GM19351 (cell line): ENCODE measurements around the gene HSD17B2.

Experiments
- ATAC-seq: cut with Tn5 transposase; IDR thresholded peaks from one replicate; pipeline ENCODE4 v1.9.1; 2021; ENCODE audit warnings: mild to moderate bottlenecking, moderate library complexity; ENCODE audit not compliant: unreplicated experiment

HSD17B2 gene

GRCh38 chr16:82047374-82047773 is 12.3 kb downstream of the HSD17B2 start:
- no peak for ATAC-seq

- no peak for ATAC-seq
Measured at GRCh38 chr16:82047787-82048186, 12.7 kb downstream of the HSD17B2 start.

- ATAC-seq: no peak
Measured at GRCh38 chr16:82049484-82049883, 14.4 kb downstream of the HSD17B2 start.

DNA sequence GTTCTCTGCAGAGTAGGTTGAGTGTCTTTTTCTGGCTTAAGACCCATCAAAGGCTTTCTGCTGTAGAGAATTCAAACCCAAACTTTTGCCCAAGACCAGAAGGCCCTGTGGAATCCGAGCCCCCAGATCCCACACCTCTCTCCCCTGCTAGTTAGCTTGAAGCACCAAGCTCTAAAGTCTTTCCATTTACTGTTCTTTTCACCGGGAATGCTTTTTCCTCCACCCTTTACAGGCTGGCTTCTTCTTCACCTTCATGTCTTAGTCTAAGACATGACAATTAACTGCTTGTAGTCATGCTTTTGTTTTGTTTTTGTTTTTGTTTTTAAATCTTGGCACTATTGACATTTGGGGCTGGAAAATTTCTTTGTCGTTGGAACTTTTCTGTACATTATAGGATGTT is 15.5 kb downstream of the HSD17B2 start:
- no peak for ATAC-seq

DNA sequence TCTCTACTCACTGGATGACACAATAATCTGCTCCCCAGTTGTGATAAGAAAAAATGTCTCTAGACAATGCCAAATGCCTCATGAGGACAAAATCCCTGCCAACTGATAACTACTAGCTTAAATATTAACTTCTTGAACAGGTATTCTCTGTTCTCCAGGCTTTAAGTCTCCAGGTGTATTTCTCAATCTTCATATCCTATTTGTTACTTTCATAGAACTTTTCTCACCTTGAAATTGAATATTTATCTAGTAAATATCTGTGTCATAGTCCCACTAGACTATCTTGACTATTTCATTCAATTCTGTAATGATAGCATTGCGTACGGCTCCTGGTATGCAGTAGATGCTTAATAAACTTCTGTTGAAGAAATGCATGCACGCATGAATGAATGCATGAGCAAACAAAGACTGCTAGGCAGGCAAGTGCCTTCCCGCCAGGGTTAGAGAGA is 15.9 kb downstream of the HSD17B2 start:
- no peak for ATAC-seq

GRCh38 chr16:82051656-82052055 is 16.6 kb downstream of the HSD17B2 start:
- no peak for ATAC-seq

- ATAC-seq: no peak
Measured at GRCh38 chr16:82055117-82055516, 20.1 kb downstream of the HSD17B2 start.

DNA sequence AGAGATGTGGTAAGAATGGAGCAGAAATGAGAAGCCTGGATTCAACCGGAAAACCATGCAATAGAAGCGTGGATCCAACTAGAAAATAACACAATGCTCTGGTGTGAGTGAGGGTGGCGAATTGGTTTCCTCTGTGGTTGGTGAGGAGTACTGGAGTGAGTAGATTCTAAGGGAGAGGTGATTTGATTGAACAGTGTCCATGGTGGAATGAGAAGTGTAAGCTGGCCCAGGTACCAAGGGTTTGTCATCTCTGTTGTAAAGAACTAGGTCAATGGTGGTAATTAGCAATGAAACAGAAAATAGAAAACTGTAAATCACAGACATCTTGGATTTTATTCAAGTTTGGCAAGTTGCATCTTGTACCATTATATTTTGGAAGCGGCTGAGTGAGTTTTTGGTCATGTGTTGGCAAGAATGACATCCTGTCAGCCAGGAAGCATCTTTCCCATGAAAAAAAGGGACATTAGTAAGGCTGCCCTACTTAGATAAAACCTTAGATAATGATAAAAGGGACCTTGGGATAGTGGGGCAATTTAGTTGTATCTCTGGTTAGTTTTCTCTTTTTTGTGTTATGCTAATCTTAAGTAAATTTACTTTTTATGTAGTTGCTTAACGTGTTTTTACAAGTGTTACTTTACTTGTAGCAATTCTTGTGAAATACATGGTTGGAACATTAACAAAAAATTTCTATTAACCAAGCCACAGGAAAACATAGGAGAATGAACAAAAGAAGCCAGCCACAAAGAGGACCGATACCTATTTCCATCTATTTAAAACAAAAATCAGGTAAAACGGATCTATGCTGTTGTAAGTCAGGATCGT is 20.9 kb downstream of the HSD17B2 start:
- no peak for ATAC-seq

- no peak for ATAC-seq
Measured at GRCh38 chr16:82056550-82056896, 21.5 kb downstream of the HSD17B2 start.

DNA sequence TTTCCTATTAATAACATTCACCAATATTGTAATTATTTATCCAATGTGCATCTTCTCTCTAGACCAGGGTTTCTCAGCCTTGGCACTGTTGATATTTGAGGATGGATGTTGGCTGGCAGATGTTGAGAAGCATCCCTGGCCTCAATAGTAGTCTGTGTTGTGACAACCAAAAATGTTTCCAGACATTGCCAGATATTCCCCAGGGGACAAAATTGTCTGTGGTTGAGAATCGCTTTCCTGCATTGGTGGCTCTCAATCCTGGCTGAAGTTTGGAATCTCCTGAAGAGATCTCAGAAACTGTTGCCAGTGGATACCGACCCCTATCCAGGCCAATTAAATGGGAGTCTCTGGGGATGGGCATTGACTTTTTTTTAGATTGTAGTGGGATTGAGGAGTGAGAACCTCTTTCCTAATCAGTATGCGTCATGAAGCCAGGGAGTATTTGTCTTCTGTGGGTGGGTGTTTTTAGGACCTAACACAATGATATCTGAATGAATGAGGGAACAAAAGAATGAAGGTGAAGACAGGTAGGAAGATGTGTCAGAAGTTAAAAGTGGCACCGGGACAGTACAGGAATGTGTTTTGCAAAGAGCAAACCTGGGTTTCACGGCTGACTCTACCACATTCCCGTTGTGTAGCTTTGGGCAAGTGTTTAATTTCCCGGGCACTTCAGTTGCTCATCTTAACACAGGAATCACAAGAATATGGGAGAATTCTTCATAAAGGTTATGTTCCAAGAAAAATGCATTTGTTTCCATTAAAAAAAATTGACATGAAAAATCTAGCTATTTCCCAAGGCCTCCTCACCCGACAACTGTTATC is 24.3 kb downstream of the HSD17B2 start:
- no peak for ATAC-seq

DNA sequence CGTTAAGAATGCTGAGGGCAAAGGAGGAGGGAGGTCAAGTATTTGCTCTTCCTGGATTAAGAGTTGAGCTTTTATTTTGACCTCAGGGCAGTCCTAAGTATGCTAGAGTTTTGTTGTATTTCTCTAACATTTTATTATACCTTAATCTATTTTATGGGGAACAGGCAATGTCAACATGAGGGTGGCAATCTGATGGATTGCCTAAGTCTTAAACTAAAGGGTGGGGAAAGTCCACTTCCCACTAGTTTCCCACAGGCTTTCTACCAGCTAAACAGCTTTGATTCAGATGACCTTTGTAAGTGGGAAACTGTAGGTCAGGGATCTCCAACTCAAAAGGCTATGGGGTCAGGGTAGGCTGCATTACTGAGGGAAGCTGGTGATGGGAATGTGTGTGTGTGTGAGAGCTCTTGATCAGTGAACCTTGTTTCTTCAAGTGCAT is 24.9 kb downstream of the HSD17B2 start:
- no peak for ATAC-seq

- no peak for ATAC-seq
Measured at GRCh38 chr16:82061861-82062525, 26.9 kb downstream of the HSD17B2 start.

DNA sequence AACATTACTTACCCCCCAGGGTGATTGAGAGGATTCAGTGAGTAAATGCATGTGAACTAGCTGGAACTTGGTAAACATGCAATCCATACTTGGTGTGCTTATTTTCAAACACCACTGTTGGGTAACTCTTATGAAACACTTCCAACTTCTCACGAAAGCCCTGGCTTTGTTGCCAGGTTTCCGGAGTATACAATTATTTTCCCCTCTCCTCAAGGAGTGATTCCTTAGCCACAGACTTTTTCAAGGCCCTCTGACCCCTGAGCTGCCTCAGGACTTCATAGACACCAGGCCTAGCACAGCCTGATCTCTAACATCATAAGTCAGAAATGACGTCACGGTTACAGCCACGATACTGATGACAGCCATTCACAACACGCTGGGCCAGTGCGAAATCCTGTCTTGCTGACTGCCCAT is 27.6 kb downstream of the HSD17B2 start:
- ATAC-seq: no peak

DNA sequence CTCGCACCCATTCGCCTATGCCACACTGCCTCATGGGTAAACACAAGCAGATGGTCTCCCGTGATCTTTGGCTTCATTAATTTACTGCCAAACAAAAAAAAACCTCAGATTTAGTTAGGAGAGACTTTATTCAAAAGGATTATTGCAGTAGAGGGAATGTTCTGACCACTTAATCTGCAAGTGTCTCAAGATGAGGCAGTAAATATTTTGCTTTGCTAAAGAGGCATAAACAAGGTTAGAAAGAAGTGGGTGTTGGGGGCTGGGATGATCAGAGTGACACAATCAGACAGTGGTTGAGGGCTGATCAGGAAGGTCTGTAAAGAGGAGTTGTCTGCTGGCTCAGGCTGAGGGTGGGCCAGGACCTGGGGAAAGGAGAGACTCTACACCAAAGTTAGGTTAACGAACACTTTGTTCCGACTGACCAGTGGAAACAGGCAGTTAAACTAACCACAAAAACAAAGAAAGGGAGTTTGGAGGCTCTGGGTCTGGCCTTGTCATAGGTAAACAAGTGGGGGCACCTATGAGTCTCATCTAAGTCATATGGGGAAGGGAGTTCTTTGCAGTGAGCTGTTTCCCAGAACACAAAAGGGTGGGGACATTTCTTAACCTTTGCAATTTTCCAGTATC is 28.5 kb downstream of the HSD17B2 start:
- ATAC-seq: no peak

DNA sequence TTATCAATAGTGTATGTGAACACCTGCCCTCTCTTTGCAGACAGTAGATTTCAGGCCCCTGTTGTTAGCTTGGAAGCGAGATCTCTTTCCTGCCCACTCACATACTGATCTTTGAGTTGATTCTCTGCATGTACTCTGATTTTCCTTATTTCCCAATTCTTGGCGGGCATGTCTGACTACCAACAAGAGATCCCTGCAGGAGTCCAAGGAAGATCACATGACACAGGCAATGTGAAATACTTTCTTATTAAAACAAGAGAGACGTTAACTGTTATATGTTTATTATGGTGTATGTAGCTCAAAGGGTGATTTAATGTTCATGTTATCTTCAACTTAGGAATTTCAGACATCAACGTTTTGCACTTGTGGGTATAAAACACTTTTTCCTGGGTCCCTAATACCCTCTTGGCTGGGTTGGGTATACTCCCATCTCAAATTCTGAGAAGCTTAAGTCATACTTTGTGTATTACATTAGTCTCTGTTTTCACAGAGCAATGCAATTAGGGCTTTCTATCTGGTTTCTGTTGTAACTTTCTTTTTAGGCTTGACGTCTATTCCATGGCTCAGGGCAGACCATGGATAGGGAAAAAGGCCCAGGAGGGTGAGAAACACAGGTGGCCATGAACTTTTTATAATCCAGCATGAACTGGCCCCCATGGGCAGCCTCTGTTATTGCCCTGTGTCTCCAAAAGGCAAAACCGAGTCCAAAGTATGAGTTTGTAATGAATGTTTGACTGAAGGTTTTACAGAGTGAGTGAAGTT is 32.2 kb downstream of the HSD17B2 start:
- no peak for ATAC-seq

- no peak for ATAC-seq
Measured at GRCh38 chr16:82067804-82068325, 32.8 kb downstream of the HSD17B2 start.

GRCh38 chr16:82070656-82071369 is 35.8 kb downstream of the HSD17B2 start:
- no peak for ATAC-seq

DNA sequence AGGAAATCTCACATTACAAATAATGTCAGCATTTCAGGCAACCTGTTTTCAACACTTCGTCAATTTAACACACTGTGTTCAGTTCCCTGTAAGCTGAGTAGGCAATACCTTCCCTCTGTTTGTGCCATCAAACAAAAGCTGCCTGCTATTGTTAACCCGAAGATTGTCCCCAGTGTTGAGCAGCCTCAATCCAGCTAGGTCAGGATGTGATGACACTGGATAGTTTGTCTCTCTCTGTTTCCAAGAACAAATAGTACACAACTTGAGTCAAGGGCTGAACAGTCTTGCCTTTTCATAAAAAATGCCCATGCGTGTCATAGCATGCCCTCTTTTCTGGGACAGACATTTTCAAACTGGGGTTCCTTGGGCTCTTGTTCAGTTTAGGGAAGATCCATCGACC is 36.4 kb downstream of the HSD17B2 start:
- no peak for ATAC-seq

- no peak for ATAC-seq
Measured at GRCh38 chr16:82072313-82072712, 37.3 kb downstream of the HSD17B2 start.
